Calu3 (cell line): ENCODE measurements around the gene ZYX. TPM values are rescaled to one million over a fixed set of nuclear protein-coding genes. Genes with fewer than 3 reads are reported as not detected.
"Not testable (repeated sequence)": the region's sequence is repeated elsewhere in the genome, so short reads cannot be mapped to it uniquely, and the experiment has no call there.

Source experiments
- BruUV-seq: library from RNA; stranded (reverse); fragments of 400-500 nt; replicated peaks from 2 replicates; lab custom pipeline; 2021; lab: Mats Ljungman, UMichigan
- CTCF ChIA-PET: fragments of 300-600 bp; sonication (Branson Sonifier 250); formaldehyde crosslinking; loops from one replicate; lab custom pipeline; 2022; ENCODE audit warnings: antibody characterized with exemption; lab: Charles Lee
- DNase-seq: peaks from one replicate; pipeline ENCODE4 v3.0.0; 2022
- H3K27ac Mint-ChIP-seq: one replicate; pipeline ENCODE4 v1.8.0; 2022; ENCODE audit warnings: mixed read lengths; ENCODE audit not compliant: unreplicated experiment
- H3K27me3 Mint-ChIP-seq: one replicate; pipeline ENCODE4 v1.8.0; 2022; ENCODE audit warnings: mixed read lengths; ENCODE audit not compliant: unreplicated experiment
- H3K36me3 Mint-ChIP-seq: one replicate; pipeline ENCODE4 v1.8.0; 2022; ENCODE audit warnings: mild to moderate bottlenecking, moderate library complexity, mixed read lengths; ENCODE audit not compliant: insufficient read depth, unreplicated experiment
- H3K4me1 Mint-ChIP-seq: one replicate; pipeline ENCODE4 v1.8.0; 2022; ENCODE audit warnings: mild to moderate bottlenecking, low read depth, mixed read lengths; ENCODE audit not compliant: unreplicated experiment
- H3K4me3 Mint-ChIP-seq: one replicate; pipeline ENCODE4 v1.8.0; 2022; ENCODE audit warnings: mild to moderate bottlenecking, low read depth, moderate library complexity, mixed read lengths; ENCODE audit not compliant: unreplicated experiment
- H3K9me3 Mint-ChIP-seq: one replicate; pipeline ENCODE4 v1.8.0; 2022; ENCODE audit warnings: low read depth, mixed read lengths; ENCODE audit not compliant: unreplicated experiment
- intact Hi-C: fragments of 100-400 bp; cut with micrococcal nuclease; formaldehyde crosslinking; loops from one replicate; pipeline ENCODE4 v1.10.0; 2022; ENCODE audit not compliant: unreplicated experiment
- total RNA-seq: library from RNA; stranded (reverse); gene quantifications from 2 replicates; pipeline ENCODE4 v1.2.3, GENCODE V29; 2022
- TF ChIP-seq, protein P1 (sequence below): fragments of 200-600 bp; IDR thresholded peaks from one replicate; pipeline ENCODE4 v1.8.0; 2022; ENCODE audit warnings: antibody characterized with exemption; ENCODE audit not compliant: unreplicated experiment

Gene ZYX
- total RNA-seq, 1 experiment from 2014 or later, result 114 TPM

DNA sequence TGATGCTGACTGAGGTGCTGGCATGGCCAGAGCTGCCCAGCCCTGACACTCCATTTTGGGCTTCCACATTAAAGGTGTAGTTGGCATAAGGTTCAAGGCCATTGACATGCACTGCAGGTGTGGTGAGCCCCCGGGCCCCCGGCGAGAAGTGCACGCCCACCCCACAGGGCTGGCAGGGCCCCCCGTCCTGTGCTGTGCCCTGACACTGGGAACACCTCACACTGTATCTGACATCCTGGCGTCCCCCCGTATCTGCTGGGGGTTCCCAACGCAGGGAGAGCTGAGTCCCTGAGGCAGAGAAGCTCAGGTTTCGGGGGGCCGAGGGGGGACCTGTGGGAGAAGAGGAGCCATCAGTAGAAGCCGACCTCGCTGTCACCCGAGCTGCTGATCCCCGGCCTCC is 17.5 kb downstream of the ZYX start:
- intact Hi-C loops, result no loop called here
- DNase-seq, result no peak
- Mint-ChIP-seq H3K4me1 (no peaks in the 10 kb centered on the region), H3K4me3 (no peak overlapping the region), H3K9me3 (no peaks in the 10 kb centered on the region), H3K27me3 (no peaks in the 10 kb centered on the region), H3K36me3 (peaks cover 26% of the 10 kb centered on the region), H3K27ac (no peak overlapping the region)
- TF ChIP-seq, protein P1, sequence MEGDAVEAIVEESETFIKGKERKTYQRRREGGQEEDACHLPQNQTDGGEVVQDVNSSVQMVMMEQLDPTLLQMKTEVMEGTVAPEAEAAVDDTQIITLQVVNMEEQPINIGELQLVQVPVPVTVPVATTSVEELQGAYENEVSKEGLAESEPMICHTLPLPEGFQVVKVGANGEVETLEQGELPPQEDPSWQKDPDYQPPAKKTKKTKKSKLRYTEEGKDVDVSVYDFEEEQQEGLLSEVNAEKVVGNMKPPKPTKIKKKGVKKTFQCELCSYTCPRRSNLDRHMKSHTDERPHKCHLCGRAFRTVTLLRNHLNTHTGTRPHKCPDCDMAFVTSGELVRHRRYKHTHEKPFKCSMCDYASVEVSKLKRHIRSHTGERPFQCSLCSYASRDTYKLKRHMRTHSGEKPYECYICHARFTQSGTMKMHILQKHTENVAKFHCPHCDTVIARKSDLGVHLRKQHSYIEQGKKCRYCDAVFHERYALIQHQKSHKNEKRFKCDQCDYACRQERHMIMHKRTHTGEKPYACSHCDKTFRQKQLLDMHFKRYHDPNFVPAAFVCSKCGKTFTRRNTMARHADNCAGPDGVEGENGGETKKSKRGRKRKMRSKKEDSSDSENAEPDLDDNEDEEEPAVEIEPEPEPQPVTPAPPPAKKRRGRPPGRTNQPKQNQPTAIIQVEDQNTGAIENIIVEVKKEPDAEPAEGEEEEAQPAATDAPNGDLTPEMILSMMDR, result no peak
- CTCF ChIA-PET, result no interaction called here
- BruUV-seq, result no TSS peak

DNA sequence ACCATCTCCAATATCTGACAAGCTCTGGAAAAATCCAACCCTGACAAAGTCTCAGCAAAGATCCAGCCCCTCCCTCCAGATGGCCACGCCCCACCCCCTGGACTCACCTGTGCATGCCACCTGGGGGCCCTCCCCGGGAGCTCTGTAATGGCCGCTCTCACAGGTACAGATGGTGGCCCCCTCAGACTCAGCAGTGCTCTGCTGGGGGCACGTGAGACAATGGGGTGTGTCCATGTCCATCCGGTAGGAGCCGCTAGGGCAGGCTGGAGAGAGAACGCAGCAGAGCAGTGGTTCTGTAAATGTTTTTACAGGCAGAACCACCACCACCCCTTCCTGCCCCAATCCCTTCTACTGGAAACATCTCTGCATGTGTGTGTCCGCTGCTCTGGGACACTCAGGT is 18.0 kb downstream of the ZYX start:
- H3K27ac Mint-ChIP-seq, result no peak overlapping the region
- H3K36me3 Mint-ChIP-seq, result peaks cover 22% of the 10 kb centered on the region
- intact Hi-C loops, result no loop called here
- TF ChIP-seq, protein P1, result no peak
- no peaks in the 10 kb centered on the region for H3K9me3 Mint-ChIP-seq
- CTCF ChIA-PET, result no interaction called here
- BruUV-seq, result no TSS peak
- H3K4me1 Mint-ChIP-seq, result no peaks in the 10 kb centered on the region
- H3K4me3 Mint-ChIP-seq, result no peak overlapping the region
- DNase-seq, result no peak
- no peaks in the 10 kb centered on the region for H3K27me3 Mint-ChIP-seq

DNA sequence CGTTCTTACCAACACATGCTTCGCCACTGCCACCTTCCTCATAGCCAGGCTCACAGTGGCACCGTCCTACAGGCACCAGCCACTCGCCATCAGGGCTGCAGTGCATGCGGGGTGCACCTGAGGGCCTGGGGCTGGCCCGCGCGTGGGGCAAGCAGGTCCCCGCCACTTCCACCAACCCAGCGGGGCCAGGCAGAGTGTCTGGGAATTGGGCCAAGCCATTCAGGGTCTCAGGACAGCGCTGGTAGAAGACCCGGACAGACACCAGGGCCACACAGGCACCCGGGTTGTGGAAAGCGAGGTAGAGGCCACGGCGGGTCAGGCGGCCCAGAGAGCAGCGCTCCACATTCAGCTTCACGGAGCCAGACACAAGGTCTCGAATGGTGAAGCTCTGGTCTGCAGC is 18.5 kb downstream of the ZYX start:
- BruUV-seq, result no TSS peak
- DNase-seq, result no peak
- Mint-ChIP-seq H3K27ac (no peak overlapping the region), H3K9me3 (no peaks in the 10 kb centered on the region), H3K36me3 (peaks cover 22% of the 10 kb centered on the region), H3K27me3 (no peaks in the 10 kb centered on the region), H3K4me3 (no peak overlapping the region), H3K4me1 (no peaks in the 10 kb centered on the region)
- intact Hi-C loops, result no loop called here
- CTCF ChIA-PET, result no interaction called here
- TF ChIP-seq, protein P1, result no peak

DNA sequence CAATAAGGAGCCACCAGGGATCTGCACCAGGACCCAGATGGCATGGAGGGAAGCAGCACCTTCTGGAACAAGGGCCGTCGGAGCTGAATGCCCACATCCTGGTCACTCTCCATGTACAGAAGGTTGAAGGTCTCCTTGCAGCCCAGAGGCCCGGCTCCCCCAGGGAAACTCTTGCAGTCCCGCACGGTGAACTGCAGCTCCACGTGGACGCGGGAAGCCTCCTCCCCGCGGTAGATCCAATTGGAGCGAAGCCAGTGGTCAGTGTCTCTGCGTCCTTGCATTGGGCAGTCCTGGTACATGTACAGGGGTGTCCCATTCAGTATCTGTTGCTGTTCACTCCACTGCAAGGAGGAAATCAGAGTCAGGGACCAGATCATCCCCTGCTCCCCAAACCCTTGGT is 20.1 kb downstream of the ZYX start:
- H3K27ac Mint-ChIP-seq, result no peak overlapping the region
- no peak overlapping the region for H3K4me3 Mint-ChIP-seq
- TF ChIP-seq, protein P1, result no peak
- CTCF ChIA-PET, result interaction anchor here (1.4 kb wide), 1 partner anchor 8 kb away, joined by 3 read pairs; no protein-coding TSS in a partner anchor
- H3K9me3 Mint-ChIP-seq, result no peaks in the 10 kb centered on the region
- BruUV-seq, result no TSS peak
- H3K4me1 Mint-ChIP-seq, result no peaks in the 10 kb centered on the region
- no peaks in the 10 kb centered on the region for H3K27me3 Mint-ChIP-seq
- no peak for DNase-seq
- peaks cover 14% of the 10 kb centered on the region for H3K36me3 Mint-ChIP-seq
- intact Hi-C loops, result no loop called here

DNA sequence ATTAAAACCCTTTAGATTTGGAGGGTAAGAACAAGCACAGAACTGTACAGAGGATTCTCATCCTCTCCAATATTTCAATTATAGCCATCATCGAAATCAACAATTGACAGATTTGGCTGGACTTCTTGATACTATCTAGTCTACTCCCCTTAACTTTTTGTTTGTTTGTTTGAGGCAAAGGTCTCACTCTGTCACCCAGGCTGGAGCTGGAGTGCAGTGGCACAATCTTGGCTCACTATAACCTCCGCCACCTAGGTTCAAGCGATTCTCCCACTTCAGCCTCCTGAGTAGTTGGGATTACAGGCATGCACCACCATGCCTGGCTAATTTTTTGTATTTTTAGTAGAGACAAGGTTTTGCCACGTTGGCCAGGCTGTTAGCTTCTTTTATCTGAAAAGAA is 21.1 kb downstream of the ZYX start:
- H3K9me3 Mint-ChIP-seq, H3K4me1 Mint-ChIP-seq, DNase-seq, H3K4me3 Mint-ChIP-seq, H3K27me3 Mint-ChIP-seq, BruUV-seq, H3K27ac Mint-ChIP-seq, intact Hi-C loops: not testable (repeated sequence)
- CTCF ChIA-PET, result interaction anchor here (1.0 to 1.4 kb wide), 2 partner anchors 9 to 22 kb away, joined by 3 read pairs; no protein-coding TSS in a partner anchor
- H3K36me3 Mint-ChIP-seq, result peaks cover 14% of the 10 kb centered on the region
